Panc1 (cell line): ENCODE results near the gene NEK5. TPM values are rescaled to one million over a fixed set of nuclear protein-coding genes. Genes with fewer than 3 reads are reported as not detected.

Experiments used
- ATAC-seq: fragments of 200-7000 bp; cut with Tn5 transposase; 2 replicates; pipeline ENCODE4 v1.9.1; 2020; ENCODE audit warnings: mild to moderate bottlenecking, moderate library complexity
- BruUV-seq: library from RNA; stranded (reverse); fragments of 400-500 nt; replicated peaks from 2 replicates; lab custom pipeline; 2021; lab: Mats Ljungman, UMichigan
- CTCF ChIA-PET: fragments of 300-600 bp; sonication (Branson Sonifier 250); formaldehyde crosslinking; loops from one replicate; lab custom pipeline; 2022; ENCODE audit warnings: antibody characterized with exemption; lab: Charles Lee
- POLR2A ChIA-PET: fragments of 300-600 bp; sonication (Branson Sonifier 250); formaldehyde crosslinking; loops from one replicate; lab custom pipeline; 2022; ENCODE audit warnings: antibody characterized with exemption; lab: Charles Lee
- DNase-seq: peaks from one replicate; pipeline ENCODE4 v3.0.0-alpha.2; 2010; ENCODE audit warnings: low read depth, low spot score
- H3K27ac ChIP-seq: 2 replicates; pipeline ENCODE4 v1.5.1; 2011; ENCODE audit warnings: mild to moderate bottlenecking, low read length, inconsistent platforms
- H3K27me3 ChIP-seq: fragments of 200-500 bp; sonication (Bioruptor generic); 2 replicates; pipeline ENCODE4 v1.6.0; 2014; ENCODE audit warnings: low read length, inconsistent platforms; ENCODE audit not compliant: control insufficient read depth, insufficient read depth
- H3K36me3 ChIP-seq: fragments of 200-500 bp; sonication (Bioruptor generic); 2 replicates; pipeline ENCODE4 v1.5.1; 2014; ENCODE audit warnings: inconsistent platforms, mild to moderate bottlenecking, low read length, moderate library complexity; ENCODE audit not compliant: control insufficient read depth, insufficient read depth
- H3K4me1 ChIP-seq: 2 replicates; pipeline ENCODE4 v1.5.1; 2011; ENCODE audit warnings: inconsistent platforms, mild to moderate bottlenecking, low read length, moderate library complexity; ENCODE audit not compliant: control insufficient read depth, insufficient read depth
- H3K4me3 ChIP-seq, 2 experiments: 2 replicates each; pipeline ENCODE4 v1.5.1; 2011 to 2012; ENCODE audit warnings: low read depth in 2 of 2, low read length in 2 of 2, mild to moderate bottlenecking in 2 of 2, inconsistent platforms in 1 of 2, moderate library complexity in 1 of 2
- H3K9me3 ChIP-seq: fragments of 200-500 bp; sonication (Bioruptor generic); 2 replicates; pipeline ENCODE4 v1.5.1; 2014; ENCODE audit warnings: low read depth, mild to moderate bottlenecking, inconsistent platforms, low read length, moderate library complexity; ENCODE audit not compliant: control insufficient read depth, insufficient read depth
- CTCF ChIP-seq: fragments of 450-650 bp; IDR thresholded peaks from 2 replicates; pipeline ENCODE4 v1.5.1; 2017; ENCODE audit warnings: mild to moderate bottlenecking
- POLR2AphosphoS5 ChIP-seq: IDR thresholded peaks from 2 replicates; pipeline ENCODE4 v1.6.1; 2012; ENCODE audit warnings: mild to moderate bottlenecking, low read depth, low read length, moderate library complexity
- REST ChIP-seq, 2 experiments: IDR thresholded peaks; 2 replicates each; pipeline ENCODE4 v1.6.1; 2011 to 2012; ENCODE audit warnings: low read depth in 2 of 2, control low read depth in 1 of 2, low read length in 1 of 2, mild to moderate bottlenecking in 1 of 2, moderate library complexity in 1 of 2; ENCODE audit not compliant: insufficient read depth in 1 of 2
- SIN3A ChIP-seq: IDR thresholded peaks from 2 replicates; pipeline ENCODE4 v1.6.1; 2012; ENCODE audit warnings: low read depth, mild to moderate bottlenecking, low read length, moderate library complexity, borderline replicate concordance; ENCODE audit not compliant: insufficient read depth
- TCF7L2 ChIP-seq: IDR thresholded peaks from 2 replicates; pipeline ENCODE4 v1.6.1; 2011; ENCODE audit warnings: mild to moderate bottlenecking, low read depth, low read length, inconsistent platforms
- in situ Hi-C: cut with HindIII; loops from 2 replicates; pipeline ENCODE4 v1.10.0; 2016; ENCODE audit warnings: low sequenced_read_pairs, low pct_unique_long_range_greater_than_20kb
- intact Hi-C: fragments of 100-400 bp; cut with micrococcal nuclease; formaldehyde crosslinking; loops from one replicate; pipeline ENCODE4 v1.10.0; 2022; ENCODE audit not compliant: unreplicated experiment
- total RNA-seq: library from RNA; stranded (reverse); gene quantifications from one replicate; pipeline ENCODE4 v1.2.1, GENCODE V29; 2021; ENCODE audit not compliant: unreplicated experiment

Gene NEK5
- total RNA-seq, 1 experiment from 2014 or later = 0.08 TPM

- Histone ChIP-seq H3K4me1 (peaks cover 7% of the 10 kb centered on the region; the same call in 1 of the 2 replicates), H3K9me3 (no peaks in the 10 kb centered on the region), H3K4me3 (peak overlapping the region; percentile 57 to 67), H3K27ac (no peak overlapping the region), H3K27me3 (no peaks in the 10 kb centered on the region), H3K36me3 (peaks cover 2% of the 10 kb centered on the region; the same call in 1 of the 2 replicates)
- peak; percentile 51 for DNase-seq
- in situ Hi-C loops (no loop called here), intact Hi-C loops (loop anchor here (2.0 to 5.0 kb wide), 3 partner anchors 131 to 313 kb away; no protein-coding TSS in a partner anchor)
- ChIA-PET CTCF (interaction anchor here (0.5 to 1.5 kb wide), 5 partner anchors 127 to 232 kb away, joined by 3 to 5 read pairs (median 3); no protein-coding TSS in a partner anchor), POLR2A (no interaction called here)
- peak; percentile 83 for ATAC-seq
- TF ChIP-seq REST (IDR thresholded peaks at IDR 0.05; ENCODE audit: insufficient read depth in 1 of 2, low read depth in 2 of 2, low read length in 1 of 2) (no peak), CTCF (peak; percentile 81)
- no TSS peak for BruUV-seq
These were observed 830 bp downstream of the NEK5 start for GRCh38 chr13:52127783-52128702.

GRCh38 chr13:52127378-52127777 lies 1.5 kb downstream of the NEK5 start:
- H3K27me3 ChIP-seq = no peaks in the 10 kb centered on the region
- BruUV-seq = no TSS peak
- ChIA-PET POLR2A (no interaction called here), CTCF (interaction anchor here (1.0 to 1.5 kb wide), 3 partner anchors 128 to 232 kb away, joined by 3 to 5 read pairs (median 3); no protein-coding TSS in a partner anchor)
- H3K9me3 ChIP-seq = no peaks in the 10 kb centered on the region
- peaks cover 7% of the 10 kb centered on the region; the same call in 1 of the 2 replicates for H3K4me1 ChIP-seq
- ATAC-seq = peak; percentile 13; the same call in 1 of the 2 replicates
- peaks cover 2% of the 10 kb centered on the region; the same call in 1 of the 2 replicates for H3K36me3 ChIP-seq
- H3K27ac ChIP-seq = no peak overlapping the region
- DNase-seq = no peak
- in situ Hi-C loops (no loop called here), intact Hi-C loops (loop anchor here (2.0 to 5.0 kb wide), 2 partner anchors 130 to 231 kb away; no protein-coding TSS in a partner anchor)
- H3K4me3 ChIP-seq = no peak overlapping the region
- TF ChIP-seq CTCF (no peak), REST (IDR thresholded peaks at IDR 0.05; ENCODE audit: insufficient read depth in 1 of 2, low read depth in 2 of 2, low read length in 1 of 2) (no peak), POLR2AphosphoS5 (no peak), TCF7L2 (no peak), SIN3A (no peak)
